Placental pericyte (primary cell): ENCODE data around the gene ALKBH8. TPM values are rescaled to one million over a fixed set of nuclear protein-coding genes. Genes with fewer than 3 reads are reported as not detected.

ENCODE experiments used
- total RNA-seq: library from RNA; depleted of rRNA; stranded (reverse); fragments of >200 nt; gene quantifications from 2 replicates; pipeline ENCODE4 v1.2.3, GENCODE V29; 2012

The ALKBH8 gene, protein sequence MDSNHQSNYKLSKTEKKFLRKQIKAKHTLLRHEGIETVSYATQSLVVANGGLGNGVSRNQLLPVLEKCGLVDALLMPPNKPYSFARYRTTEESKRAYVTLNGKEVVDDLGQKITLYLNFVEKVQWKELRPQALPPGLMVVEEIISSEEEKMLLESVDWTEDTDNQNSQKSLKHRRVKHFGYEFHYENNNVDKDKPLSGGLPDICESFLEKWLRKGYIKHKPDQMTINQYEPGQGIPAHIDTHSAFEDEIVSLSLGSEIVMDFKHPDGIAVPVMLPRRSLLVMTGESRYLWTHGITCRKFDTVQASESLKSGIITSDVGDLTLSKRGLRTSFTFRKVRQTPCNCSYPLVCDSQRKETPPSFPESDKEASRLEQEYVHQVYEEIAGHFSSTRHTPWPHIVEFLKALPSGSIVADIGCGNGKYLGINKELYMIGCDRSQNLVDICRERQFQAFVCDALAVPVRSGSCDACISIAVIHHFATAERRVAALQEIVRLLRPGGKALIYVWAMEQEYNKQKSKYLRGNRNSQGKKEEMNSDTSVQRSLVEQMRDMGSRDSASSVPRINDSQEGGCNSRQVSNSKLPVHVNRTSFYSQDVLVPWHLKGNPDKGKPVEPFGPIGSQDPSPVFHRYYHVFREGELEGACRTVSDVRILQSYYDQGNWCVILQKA
- 5.3 and 13.5 TPM in 2 replicates for total RNA-seq

DNA sequence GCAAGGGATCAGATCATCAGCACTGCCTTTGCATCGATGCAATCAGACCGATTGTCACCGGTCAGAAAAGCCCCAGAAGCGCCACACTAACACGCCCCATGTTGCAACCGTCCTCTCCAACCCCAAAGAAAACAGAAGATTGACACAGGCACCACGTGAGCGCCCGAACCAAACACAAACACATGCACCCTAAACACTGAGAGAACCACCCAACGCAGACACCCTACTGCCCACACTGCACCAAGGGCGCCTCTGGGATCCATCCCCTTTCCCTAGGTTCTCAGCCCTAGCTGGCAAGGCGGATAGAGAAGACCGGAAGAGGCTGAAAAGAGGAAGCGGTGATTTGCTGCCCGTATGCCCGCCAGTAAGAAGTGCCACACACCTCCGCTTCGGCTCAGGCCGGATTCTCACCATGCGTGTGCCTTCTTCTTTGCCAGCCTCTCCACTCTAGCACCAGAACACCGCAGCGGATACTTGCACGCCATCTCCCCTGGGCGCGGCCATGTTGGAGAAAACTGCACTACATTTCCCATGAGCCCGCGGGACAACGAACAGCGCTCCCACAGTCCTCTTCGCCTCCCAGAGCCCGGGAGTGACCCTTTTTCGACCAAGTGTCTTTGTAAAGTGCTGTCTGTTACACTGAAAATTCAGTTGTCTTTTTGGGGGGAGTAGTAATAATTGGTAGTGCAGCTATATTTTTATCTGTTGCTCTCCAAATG is at the start of gene ALKBH8:
Gene ALKBH8 (minus strand): TSS at position 517 of the 719 bp plus-strand sequence. CDS start 4,842 bp downstream, outside the sequence.

DNA sequence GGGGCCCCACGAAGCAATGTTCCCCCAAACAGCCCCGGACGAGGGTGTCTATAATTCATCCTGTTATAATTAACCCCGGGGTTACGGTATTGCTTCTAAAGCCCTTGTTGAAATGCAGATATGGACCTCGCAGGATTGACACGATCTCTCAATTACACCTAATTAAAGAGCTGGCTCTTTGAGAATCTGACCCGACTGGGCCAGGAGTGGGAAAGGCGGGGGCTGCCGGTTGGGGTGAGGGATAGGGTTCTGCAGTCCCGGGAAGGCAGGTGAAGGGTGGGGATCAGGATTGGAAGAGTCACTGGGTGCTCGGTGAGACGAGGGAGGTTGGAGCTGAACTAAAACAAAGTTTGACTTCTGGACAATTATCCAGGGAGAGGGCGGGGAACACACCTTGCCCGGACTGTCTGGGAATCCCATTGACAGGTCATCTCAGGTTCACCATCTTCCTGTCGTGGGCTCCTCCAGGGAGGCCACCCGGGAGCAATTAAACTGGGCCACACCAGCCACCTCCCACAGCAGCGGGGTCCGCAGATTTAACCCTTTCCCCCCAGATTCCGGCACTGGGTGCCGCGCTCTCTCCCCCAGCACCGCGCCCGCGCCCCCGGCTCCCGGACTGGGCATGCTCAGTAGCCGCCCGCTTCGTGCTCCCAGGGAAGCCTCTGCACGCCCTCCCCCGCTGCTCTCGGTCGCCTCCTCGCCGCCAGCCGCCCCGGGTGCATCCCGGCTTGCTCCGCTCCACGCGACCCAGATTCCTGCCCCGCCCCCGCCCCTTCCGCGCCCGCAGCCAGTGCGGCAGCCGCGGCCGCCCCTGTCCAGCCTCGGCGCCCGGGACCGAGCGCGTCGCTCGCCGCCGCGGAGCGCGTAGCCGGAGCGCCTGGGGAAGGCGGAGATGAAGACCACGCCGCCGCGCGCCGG is 25.2 kb upstream of the ALKBH8 start, which contains the start of gene ELMOD1:
Gene ELMOD1 (plus strand): TSS at position 688 of the 918 bp plus-strand sequence. CDS start 27,043 bp downstream, outside the sequence.

DNA sequence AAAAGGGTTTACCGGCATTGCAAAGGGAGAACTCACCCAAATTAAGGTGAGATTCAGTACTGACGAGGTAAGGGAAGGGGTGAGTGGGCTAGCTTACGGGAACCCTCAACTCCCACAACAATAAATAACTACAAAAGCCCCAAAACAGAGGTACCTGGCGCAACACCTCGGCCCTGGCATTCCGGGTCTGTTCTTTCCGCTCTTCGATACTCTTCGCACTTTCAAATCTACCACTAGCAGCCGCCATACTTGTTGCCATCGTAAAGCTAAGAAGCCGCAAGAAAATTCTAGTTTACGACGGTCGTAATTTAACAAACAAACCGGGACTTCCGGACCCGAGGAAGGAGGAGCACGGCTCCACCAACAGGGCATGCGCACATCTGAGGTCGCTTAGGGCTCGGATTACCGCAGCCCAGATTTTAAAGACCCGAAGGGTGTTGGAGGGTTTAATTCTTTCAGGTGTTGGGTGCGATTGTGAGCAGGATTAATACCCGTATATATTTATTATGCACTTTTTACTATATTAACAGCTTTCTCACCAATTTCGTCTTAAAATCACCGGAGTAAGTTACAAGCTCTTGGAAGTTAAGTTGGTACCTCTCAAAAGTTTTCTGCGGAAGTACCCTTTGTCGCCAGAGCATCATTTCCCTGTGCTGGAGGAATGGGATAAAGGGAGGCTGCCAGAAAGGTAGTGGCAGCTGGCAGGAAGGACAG is 107.8 kb downstream of the ALKBH8 start, which contains the start of gene CWF19L2:
Gene CWF19L2 (minus strand): TSS at position 268 of the 714 bp plus-strand sequence. CDS start 9 bp downstream, at position 259.

Other genes with a start within 250 kb of the ALKBH8 start
- gene CWF19L2, start 107.9 kb downstream of the ALKBH8 start, total RNA-seq: 6.6 and 11.2 TPM in 2 replicates
- gene ELMOD1, start 25.4 kb upstream of the ALKBH8 start, total RNA-seq: 4.7 and 8.1 TPM in 2 replicates
- gene SLN, start 146.3 kb upstream of the ALKBH8 start, total RNA-seq: not detected in 2 replicates